H1 (cell line): ENCODE results near the gene NR1D2. TPM values are rescaled to one million over a fixed set of nuclear protein-coding genes. Genes with fewer than 3 reads are reported as not detected.

ENCODE experiments used
- ASH2L ChIP-seq: fragments of 200-600, 300-600 bp; sonication (generic); IDR thresholded peaks from one replicate; pipeline ENCODE4 v1.7.1; 2017; ENCODE audit warnings: low read length
- CHD1 ChIP-seq: IDR thresholded peaks from 2 replicates; pipeline ENCODE4 v1.6.1; 2012; ENCODE audit warnings: low read depth, low read length, improper control_type of control experiment
- CHD7 ChIP-seq: fragments of 300-600 bp; sonication (generic); IDR thresholded peaks from 2 replicates; pipeline ENCODE4 v1.7.1; 2012; ENCODE audit warnings: low read length, moderate library complexity, mild to moderate bottlenecking, inconsistent platforms; ENCODE audit not compliant: insufficient replicate concordance
- EGR1 ChIP-seq: IDR thresholded peaks from 2 replicates; pipeline ENCODE4 v1.6.1; 2011; ENCODE audit warnings: low read depth, low read length, borderline replicate concordance
- GTF2F1 ChIP-seq: IDR thresholded peaks from 2 replicates; pipeline ENCODE4 v1.6.1; 2012; ENCODE audit warnings: low read depth, low read length, improper control_type of control experiment, borderline replicate concordance
- JUND ChIP-seq: IDR thresholded peaks from 2 replicates; pipeline ENCODE4 v1.6.1; 2011; ENCODE audit warnings: mild to moderate bottlenecking, improper control_type of control experiment, low read length
- KDM4A ChIP-seq: IDR thresholded peaks from one replicate; pipeline ENCODE4 v1.7.1; 2012; ENCODE audit warnings: low read depth, mild to moderate bottlenecking, moderate library complexity, low read length, inconsistent platforms; ENCODE audit not compliant: severe bottlenecking
- NANOG ChIP-seq: IDR thresholded peaks from 2 replicates; pipeline ENCODE4 v1.6.1; 2011; ENCODE audit warnings: low read length, low read depth, mild to moderate bottlenecking, inconsistent platforms; ENCODE audit not compliant: insufficient read depth, poor library complexity, severe bottlenecking
- SAP30 ChIP-seq: fragments of 300-600 bp; sonication (generic); IDR thresholded peaks from 2 replicates; pipeline ENCODE4 v1.7.1; 2012; ENCODE audit warnings: low read length, moderate library complexity, mild to moderate bottlenecking, inconsistent platforms; ENCODE audit not compliant: insufficient read depth, insufficient replicate concordance
- TBP ChIP-seq: IDR thresholded peaks from 2 replicates; pipeline ENCODE4 v1.6.1; 2011; ENCODE audit warnings: low read depth, low read length, improper control_type of control experiment
- polyA plus RNA-seq, 7 experiments: library from polyadenylated mRNA; depleted of rRNA in 3 of 7; stranded (reverse) in 5 of 7; unstranded in 2 of 7; fragments of >200 nt in 5 of 7; fragments of 200-250 nt in 2 of 7; gene quantifications; 1 replicate in 5 of 7; 2 replicates in 1 of 7; 4 replicates in 1 of 7; pipeline versions ENCODE4 v1.2.1 to v1.2.3, GENCODE V29; 2011 to 2013; ENCODE audit warnings: missing spikeins in 2 of 7, mixed read lengths in 2 of 7
- total RNA-seq: library from RNA; stranded (reverse); fragmentation: NEBNext Ultra II Directional; extraction: Animal tissue kit (Norgen Biotek cat#: 25700); gene quantifications from 2 replicates; pipeline ENCODE4 v1.2.1, GENCODE V29; 2021

NR1D2 gene
- total and polyA plus RNA-seq, 2 of the 8 experiments (the other 6 are each of a cell fraction or from before 2014, with no cell fraction given), result 5.9 to 21.7 TPM

- TF ChIP-seq CHD7 (no peak), GTF2F1 (no peak), KDM4A (no peak), JUND (no peak), EGR1 (no peak), TBP (no peak), ASH2L (no peak), NANOG (no peak), SAP30 (no peak), CHD1 (no peak)
These were observed 46.9 kb downstream of the NR1D2 start (continued) for GRCh38 chr3:23991683-23992628.
